Body of pancreas (tissue), 4 donors: ENCODE measurements around the gene SNX4.
A peak's percentile ranks its signal among the peaks of the same experiment; 100 is the strongest.

ENCODE experiments used
- POLR2A ChIP-seq, 3 donors: fragments of 450-650 bp; IDR thresholded peaks; one replicate each; pipeline ENCODE4 v1.6.1; 2016; ENCODE audit warnings: antibody characterized with exemption in 3 of 3, mild to moderate bottlenecking in 2 of 3
- TF ChIP-seq, protein P1 (sequence below), 7 experiments: fragments of 450-650 bp in 4 of 7; fragments of 200-600 bp in 3 of 7; sonication (generic) in 3 of 7; IDR thresholded peaks; one replicate each; pipeline ENCODE4 v1.5.1; 2016 to 2019; ENCODE audit warnings: antibody characterized with exemption in 7 of 7

DNA sequence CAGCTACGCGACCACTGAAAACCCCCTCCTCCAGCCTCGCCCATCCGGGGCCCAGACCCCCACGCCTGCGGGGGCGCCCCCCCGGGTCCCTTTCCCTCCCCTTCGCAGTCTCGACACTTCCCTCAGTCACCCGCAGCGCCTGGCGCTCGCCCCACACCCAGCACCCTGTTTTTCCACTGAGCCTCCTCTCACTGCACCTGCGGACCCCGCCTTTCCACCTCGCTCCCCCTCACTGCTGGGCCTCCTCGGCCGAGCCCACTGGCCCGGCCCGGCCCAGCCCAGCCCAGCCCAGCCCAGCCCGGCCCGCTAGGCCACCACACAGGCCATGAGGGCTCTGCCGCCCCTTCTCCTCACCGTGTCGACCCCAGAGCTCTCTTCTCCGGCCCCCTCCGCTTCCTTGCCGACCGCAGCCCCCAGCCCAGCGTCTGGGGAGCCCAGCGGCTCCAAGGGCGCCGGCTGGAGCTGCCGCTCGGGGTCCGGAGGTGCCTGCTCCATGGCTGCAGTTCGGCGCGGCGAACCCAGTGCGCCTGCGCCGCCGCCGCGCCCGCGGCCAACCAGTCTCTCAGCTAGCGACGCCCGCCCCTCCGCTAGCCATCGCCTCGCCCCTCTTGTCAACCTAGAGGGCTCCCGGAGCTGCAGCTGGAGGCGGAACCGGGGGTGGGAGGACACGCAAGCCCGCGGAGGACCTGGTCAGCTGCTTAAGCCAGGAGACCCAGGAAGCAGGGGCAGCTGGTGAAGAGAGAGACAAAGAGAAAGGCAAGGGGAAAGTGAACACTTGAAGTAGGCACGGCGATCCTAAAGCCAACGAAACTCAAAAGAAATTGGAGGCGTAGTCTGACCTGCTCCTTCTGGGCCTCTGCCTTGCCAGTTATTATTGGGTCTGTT is at the start of gene SNX4:
- TF ChIP-seq, protein P1, sequence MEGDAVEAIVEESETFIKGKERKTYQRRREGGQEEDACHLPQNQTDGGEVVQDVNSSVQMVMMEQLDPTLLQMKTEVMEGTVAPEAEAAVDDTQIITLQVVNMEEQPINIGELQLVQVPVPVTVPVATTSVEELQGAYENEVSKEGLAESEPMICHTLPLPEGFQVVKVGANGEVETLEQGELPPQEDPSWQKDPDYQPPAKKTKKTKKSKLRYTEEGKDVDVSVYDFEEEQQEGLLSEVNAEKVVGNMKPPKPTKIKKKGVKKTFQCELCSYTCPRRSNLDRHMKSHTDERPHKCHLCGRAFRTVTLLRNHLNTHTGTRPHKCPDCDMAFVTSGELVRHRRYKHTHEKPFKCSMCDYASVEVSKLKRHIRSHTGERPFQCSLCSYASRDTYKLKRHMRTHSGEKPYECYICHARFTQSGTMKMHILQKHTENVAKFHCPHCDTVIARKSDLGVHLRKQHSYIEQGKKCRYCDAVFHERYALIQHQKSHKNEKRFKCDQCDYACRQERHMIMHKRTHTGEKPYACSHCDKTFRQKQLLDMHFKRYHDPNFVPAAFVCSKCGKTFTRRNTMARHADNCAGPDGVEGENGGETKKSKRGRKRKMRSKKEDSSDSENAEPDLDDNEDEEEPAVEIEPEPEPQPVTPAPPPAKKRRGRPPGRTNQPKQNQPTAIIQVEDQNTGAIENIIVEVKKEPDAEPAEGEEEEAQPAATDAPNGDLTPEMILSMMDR (IDR thresholded peaks at IDR 0.05): peak in 1 of 7 experiments; percentile 18
- TF ChIP-seq POLR2A (IDR thresholded peaks at IDR 0.05): peak; percentile 75 to 92 (median 91)
